ENCODE data around the gene BAD.
"Not testable (repeated sequence)": the region's sequence is repeated elsewhere in the genome, so short reads cannot be mapped to it uniquely, and the experiment has no call there.

The BAD gene

DNA sequence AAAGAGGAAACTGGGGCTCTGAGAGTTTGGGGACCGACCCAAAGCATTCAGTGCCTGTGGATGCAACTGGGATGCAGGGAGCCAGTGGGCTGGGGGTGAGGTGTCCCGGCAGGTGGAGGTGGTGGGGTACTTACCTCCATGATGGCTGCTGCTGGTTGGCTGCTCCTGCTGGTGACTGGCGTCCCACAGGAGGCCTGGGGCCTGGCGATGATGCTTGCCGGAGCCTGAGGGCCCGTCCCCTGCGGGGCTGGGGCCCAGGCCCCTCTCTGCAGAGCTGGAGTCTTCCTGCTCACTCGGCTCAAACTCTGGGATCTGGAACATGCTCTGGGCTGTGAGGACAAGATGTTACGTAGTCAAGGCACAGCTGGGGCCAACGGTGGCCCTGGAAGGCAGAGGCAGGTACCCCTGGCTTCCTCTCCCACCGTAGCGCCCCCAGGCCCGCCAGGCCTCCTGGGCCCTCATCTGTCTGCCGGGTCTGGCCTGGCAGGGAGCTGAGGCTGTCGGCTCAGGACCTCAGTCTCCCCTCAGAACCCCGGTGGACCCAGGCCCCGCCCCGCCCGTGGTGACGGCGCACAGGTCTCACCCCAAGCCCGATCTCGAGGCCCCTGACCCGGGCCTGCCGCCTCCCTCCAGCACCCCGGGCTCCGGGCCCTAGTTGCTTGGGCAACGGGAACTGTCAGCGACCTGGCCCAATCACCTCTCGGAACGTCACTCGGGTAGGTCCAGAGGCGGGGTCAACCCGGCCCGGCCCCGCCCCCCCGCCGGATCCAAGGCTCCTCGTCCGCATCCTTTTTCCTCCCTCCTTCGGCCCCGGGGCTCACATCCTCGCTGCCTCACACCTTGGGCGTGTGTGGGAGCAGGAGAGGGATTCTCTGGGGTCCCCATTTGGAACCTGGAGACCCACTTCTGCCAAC lies at the start of gene BAD:
Gene BAD, minus strand, starts transcription at position 618 of the 914 bp plus-strand sequence. Its CDS starts 297 bp downstream, at position 321.
- DNase-seq, result peak; percentile 90

DNA sequence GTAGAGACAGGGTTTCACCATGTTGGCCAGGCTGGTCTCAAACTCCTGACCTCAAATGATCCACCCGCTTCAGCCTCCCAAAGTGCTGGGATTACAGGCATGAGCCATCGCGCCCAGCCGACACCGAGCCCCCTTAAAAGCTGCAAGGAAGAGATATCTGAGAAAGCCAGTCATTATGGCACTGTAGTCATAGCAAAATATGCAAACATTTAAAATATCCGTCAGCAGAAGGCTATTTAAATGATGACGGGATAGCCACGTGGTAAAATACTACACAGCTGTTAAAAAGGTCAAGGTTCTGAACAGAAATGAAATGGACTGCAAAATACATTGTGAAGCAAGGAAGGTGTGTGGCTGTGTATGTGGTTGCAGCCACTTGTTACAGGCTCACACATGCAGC lies 49.1 kb upstream of the BAD start:
- DNase-seq, result no peak

DNA sequence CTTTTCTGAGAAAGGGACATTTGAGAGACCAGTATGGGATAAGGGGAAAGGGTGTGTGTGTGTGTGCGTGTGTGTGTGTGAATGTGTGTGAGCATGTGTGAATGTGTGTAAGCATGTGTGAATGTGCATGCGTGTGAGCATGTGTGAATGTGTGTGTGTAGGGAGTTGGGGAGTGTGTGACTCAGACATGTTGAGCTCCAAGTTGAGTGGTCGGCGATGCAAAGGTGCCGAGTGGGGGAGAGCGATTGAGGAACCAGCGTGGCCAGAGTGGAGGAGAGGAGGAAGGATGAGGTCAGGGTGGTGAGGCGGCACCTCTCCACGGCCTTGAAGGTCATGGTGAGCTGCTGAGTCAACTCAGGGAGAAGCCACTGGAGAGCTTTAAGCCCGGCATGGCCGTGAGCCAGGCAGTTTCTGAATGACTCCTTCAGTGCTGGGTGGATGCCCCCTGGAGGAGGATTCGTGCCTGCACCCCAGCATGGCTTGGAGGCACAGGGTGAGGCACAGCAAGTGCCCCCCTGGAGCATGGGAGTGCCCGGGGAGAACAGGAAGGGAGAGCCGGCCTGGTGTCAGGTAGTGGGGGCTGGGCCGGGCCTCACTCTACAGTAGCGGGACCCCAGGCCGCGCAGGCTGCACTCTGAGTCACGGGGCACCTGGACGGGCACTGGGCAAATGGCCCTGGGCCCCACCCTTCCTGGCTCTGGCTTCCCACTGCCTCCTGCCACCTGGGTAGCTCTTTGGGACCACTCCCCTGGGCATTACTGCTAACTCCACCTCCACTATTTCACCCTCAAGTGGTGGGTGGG lies 47.3 kb upstream of the BAD start:
- peak; percentile 61 for DNase-seq

DNA sequence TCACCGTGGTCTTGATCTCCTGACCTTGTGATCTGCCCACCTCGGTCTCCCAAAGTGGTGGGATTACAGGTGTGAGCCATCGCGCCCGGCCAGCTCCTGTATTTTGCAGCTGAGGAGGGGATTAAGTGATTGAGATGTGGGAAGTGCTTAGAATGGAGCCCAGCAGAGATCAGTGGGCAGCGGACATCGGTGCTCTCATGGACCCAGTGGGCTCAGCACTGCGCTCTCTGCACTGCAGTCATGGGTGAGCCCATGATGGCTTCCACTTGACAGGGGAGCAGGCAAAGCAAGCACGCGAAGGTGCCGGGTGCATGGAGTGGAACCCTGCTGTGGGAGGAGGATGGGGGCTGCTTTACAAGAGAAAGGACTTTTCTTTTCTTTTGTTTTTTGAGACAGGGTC lies 46.4 kb upstream of the BAD start:
- DNase-seq, result no peak

DNA sequence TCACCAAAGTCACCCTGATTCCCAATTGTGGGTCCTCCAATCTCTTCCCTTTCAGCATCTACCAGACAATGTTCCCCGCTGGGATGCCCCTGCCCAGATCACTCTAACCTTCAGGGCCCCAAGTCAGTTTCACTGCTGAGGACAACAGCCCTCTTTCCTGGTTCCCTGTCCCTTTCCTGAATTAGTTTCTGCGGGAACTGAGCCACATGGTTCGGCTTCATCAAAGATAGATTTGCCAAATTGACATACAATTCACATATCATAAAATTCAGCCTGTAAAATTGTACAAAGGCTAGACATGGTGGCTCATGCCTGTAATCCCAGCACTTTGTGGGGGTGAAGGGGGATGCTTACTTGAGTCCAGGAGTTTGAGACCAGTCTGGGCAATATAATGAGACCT lies 43.5 kb upstream of the BAD start:
- no peak for DNase-seq

DNA sequence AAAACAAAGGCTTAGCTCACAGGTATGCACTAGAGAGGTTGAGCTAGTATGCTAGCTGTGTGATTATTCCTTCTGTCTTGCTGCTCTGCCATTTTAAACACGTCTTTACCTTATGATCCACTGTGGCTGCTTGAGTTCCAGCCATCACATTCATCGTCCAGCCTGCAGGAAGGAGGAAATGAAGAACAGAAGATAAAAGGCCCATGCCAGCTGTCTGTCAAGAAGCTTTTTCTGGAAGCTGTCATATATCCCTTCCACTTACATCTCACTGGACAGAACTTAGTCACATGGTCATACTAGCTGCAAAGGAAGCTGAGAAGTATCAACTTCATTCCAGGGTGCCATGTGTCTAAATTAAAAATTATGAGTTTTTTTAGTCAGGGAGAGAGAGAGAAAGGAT lies 42.9 kb upstream of the BAD start:
- no peak for DNase-seq

DNA sequence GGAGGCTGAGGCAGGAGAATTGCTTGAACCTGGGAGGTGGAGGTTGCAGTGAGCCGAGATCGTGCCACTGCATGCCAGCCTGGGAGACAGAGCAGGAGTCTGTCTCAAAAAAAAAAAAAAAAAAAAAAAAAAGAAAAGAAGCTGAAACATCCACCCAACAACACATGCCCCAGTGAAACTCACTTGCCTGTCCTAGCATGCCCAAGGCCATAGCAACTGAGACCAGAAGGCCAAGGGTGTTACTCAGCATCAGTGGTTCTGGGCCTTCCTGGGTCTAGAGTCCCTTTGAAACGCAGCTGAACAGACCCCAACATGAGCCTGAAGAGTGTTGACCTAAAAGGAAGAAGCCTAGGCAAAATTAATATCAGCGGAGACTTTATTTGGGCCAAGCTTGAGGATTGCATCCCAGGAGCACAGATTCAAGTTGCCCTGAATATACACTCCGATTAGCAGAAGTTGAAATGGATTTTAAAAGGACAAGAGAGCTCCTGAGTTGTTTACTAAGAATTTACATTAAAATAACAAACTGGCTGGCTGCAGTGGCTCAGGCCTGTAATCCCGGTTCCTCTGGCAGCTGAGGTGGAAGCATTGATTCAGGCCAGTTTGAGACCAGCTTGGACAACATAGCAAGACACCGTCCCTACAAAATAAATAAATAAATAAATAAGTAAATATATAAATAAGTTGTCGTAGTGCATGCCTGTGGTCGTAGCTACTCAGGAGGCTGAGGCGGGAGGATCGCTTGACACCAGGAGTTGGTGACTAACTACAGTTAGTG lies 40.4 kb upstream of the BAD start:
- DNase-seq, result no peak

DNA sequence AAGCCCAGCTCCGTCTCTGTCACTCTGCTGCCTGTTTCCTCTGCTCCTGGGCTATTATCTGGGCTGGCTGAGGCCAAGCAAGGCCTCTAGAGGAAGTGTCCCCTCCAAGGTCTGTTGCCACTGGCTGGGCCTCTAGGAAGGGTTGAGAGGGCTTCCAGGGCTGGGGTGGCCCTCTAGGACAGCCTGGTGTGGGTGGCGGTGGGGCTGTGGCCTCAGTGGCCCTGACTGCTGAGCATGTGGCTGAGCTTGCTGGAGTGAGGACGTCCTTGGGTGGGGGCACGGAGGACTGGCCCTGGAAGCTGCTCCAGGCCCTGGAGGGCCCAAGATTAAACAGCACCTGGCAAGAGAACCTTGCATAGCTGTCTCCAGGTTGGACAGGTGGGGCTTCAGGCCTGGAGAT lies 39.5 kb upstream of the BAD start:
- not testable (repeated sequence) for DNase-seq

DNA sequence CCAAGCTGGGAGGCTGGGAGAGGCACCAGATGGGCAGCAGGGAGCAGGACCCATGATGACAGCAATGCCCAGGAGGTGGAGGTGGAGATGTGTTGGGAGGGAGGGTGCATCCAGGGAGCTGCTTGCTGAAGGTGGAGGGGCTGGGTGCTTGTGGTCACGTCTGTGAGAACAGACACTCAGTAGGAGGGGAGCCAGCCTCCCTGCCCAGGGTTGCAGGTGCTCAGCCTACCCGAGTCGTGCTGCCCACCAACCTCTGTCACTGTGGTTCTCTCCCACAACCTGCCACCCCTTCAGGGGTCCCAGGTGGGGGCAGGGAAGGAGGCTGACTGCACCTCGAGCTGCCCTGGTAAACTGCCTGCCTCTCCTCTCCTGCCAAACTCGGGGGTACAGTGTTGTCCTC lies 38.9 kb upstream of the BAD start:
- DNase-seq, result no peak

DNA sequence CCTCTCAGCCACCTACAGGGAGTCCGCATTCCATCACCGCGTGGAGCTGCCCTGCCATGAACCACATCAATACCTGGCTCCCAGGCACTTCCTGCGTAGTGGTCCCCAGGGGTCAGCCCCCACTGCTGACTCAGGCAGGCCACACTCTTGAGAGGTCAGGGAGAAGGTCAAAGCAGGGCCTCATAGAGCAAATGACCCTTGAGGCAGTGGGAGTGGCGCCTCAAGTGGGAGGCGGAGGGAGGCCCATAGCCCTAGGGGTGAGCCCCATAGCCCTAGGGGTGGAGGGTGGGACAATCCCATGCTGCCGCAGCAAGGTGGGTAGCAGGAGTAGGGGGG lies 38.4 kb upstream of the BAD start:
- DNase-seq, result no peak

DNA sequence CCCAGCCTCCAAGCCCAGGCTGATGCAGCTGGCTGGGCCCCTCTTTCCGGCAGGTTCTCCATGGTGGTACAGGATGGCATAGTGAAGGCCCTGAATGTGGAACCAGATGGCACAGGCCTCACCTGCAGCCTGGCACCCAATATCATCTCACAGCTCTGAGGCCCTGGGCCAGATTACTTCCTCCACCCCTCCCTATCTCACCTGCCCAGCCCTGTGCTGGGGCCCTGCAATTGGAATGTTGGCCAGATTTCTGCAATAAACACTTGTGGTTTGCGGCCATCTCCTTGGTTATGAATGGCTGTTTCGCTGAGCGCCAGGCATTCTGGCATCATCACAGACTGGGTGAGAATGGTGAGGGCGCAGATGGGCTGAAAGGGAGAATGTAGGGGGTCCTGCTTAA lies 37.1 kb upstream of the BAD start:
- no peak for DNase-seq

DNA sequence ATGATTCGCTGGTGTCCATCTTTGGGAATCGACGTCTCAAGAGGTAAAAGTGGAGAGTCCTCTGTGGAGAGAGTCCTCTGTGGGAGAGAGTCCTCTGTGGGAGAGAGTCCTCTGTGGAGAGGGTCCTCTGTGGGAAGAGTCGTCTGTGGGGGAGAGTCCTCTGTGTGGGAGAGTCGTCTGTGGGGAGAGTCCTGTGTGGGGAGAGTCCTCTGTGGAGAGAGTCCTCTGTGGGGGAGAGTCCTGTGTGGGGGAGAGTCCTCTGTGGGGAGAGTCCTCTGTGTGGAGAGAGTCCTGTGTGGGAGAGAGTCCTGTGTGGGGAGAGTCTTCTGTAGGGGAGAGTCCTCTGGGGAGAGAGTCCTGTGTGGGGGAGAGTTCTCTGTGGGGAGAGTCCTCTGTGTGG lies 36.6 kb upstream of the BAD start:
- no peak for DNase-seq

DNA sequence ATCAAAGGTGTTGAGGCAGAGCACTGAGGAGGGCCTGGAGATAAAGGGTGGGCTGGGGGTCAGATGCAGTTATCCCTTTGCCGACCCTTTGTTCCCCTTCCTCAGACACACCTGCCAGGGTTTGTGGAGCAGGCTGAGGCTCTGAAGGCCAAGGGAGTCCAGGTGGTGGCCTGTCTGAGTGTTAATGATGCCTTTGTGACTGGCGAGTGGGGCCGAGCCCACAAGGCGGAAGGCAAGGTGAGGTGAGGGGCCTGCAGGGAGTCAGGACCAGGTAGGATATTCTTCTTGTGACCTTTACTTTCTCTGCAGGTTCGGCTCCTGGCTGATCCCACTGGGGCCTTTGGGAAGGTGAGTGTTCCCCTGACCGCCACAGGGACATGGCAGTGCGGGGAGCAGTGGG lies 36.1 kb upstream of the BAD start:
- no peak for DNase-seq

DNA sequence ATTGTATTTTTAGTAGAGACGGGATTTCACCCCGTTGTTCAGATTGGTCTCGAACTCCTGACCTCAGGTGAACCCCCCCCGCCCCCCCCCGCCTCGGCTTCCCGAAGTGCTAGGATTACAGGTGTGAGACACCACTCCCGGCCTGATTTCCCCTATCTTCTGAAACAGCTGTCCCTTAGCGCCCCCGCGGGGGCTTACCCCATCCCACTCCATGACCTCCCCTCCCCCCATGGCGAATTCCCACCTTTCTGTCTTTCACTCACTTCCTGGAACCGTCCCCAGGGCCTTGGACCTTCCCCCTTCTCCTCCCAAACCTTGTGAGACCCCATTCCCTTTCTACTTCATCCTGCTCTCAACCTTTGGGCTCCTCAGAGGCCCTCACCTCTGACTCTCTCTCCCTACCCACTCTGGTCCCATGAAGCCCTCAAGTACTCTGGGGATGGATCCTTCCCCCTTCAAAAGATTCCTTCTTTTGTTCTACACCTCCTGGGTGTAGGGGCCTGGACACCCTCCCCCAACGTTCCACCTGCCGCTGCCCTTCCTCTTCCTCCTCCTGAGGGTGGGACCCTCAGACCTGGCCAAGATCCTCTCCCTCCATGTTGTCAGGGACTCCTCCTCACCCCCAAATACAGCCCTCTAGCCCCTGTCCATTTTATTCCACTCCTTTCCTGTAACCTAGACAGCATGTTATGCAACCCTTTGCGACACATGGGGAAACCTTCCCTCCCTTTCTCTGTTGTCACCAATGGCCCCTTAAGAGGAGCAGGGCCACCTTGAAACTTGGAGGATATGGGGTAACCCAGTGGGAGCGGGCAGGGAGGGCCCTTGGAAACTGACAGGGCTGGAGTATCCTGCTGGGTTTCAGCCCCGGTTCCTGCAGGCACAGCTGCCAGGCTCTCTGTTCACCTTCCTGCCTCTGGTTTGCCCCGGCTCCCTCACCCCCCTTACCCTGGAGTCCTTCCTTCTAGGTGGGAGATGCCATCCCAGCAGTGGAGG lies 34.6 kb upstream of the BAD start:
- DNase-seq, result no peak

DNA sequence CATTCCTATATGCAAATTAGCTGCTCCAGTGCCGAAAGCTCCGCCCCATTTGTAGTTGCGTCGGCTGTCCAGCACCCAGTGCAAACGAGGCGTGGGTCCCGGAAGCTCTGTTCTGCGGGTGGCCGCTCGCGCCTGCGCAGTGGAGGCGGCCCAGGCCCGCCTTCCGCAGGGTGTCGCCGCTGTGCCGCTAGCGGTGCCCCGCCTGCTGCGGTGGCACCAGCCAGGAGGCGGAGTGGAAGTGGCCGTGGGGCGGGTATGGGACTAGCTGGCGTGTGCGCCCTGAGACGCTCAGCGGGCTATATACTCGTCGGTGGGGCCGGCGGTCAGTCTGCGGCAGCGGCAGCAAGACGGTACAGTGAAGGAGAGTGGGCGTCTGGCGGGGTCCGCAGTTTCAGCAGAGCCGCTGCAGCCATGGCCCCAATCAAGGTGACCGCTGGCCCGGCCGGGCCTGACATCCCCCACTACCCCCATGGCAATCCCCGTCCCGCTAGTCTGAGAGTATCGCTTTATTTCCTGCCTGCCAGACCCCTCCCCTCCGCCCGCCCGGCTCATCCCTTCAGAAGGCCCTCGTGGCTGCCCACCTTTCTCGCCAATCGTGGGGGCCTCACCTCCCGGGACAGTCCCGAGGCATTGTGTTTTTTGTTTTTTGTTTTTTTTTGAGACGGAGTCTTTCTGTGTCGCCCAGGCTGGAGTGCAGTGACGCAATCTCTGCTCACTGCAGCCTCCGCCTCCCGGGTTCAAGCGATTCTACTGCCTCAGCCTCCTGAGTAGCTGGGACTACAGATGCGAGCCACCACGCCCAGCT lies 33.7 kb upstream of the BAD start, which contains the start of gene PRDX5:
Gene PRDX5, plus strand, starts transcription at position 161 of the 805 bp plus-strand sequence. Its CDS starts 95 bp downstream, at position 256.
- DNase-seq, result peak; percentile 91

DNA sequence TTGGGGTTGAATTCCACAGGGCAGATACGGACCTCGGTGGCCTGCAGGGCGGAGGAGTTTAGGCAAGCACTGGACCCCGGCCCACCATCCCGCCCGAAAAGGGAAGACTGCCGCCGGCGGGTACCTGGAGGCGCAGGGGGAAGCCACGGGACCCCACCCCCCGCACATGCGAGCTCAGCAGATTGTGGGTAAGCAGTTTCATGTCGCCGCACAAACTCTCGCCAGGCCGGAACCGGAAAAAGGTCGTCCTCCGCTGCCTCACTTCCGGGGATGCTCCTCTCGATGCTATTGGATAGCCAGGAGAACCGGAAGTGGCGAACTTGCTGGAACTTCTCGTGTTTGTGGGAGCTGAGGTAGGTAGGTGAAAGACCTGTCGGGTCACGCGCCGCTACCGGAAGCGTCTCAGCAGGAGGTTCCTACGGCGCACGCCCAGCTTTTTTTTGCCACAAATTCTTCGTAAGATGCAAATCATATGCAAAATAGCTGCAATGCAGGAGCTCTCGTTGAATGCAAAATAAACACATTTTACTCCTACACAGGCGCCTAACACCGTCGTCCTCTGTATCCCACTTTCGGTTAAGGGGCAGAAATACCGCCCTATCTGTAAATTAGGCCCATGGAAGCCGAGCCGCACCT lies 33.0 kb upstream of the BAD start, which contains the start of gene TRMT112:
Gene TRMT112, minus strand, starts transcription at position 235 of the 636 bp plus-strand sequence. Its CDS starts 33 bp downstream, at position 202.
- DNase-seq, result peak; percentile 92

DNA sequence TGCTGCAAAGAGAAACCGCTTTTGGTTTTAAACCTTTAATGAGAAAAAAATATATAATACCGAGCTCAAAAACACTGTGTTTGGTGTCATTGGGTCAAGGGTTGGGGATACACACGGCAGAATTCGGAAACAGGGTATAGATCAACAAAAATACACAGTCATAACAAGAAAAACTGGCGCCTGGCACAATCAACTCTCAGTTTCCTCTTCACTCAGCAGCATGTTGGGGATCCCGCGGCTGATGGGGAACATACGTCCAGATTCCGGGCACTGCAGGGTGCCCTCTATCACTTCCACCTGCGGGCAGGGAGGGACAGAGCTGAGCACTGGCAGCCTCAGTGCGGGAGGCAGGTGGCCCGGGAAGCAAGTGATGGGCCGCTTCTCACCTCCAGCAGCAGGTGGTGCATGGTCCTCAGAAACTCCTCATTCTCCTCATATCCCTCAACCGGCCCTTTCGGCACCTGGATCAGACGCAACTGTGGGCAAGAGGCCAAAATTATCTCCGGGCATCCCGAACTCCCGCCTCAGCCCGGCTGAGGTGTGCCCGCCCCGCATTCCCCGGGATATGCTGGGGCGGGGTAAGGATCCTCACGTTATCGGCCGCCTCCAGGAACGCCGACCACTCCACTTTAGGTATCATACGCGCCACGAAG lies 32.3 kb upstream of the BAD start:
- peak; percentile 28 for DNase-seq

DNA sequence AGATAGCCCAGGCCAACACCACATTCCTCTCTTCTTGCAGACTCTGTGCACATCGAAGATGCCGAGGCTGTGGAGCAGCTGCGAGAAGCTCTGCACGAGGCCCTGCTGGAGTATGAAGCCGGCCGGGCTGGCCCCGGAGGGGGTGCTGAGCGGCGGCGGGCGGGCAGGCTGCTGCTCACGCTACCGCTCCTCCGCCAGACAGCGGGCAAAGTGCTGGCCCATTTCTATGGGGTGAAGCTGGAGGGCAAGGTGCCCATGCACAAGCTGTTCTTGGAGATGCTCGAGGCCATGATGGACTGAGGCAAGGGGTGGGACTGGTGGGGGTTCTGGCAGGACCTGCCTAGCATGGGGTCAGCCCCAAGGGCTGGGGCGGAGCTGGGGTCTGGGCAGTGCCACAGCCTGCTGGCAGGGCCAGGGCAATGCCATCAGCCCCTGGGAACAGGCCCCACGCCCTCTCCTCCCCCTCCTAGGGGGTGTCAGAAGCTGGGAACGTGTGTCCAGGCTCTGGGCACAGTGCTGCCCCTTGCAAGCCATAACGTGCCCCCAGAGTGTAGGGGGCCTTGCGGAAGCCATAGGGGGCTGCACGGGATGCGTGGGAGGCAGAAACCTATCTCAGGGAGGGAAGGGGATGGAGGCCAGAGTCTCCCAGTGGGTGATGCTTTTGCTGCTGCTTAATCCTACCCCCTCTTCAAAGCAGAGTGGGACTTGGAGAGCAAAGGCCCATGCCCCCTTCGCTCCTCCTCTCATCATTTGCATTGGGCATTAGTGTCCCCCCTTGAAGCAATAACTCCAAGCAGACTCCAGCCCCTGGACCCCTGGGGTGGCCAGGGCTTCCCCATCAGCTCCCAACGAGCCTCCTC lies 31.4 kb upstream of the BAD start:
- DNase-seq, result not testable (repeated sequence)

Measured in stimulated activated CD4-positive, alpha-beta T cell treated with anti-CD3 and anti-CD28 coated beads, Interleukin-4, amount 100 ng/mL, for 1 hour (primary cell).